GM21390 (cell line): ENCODE results near the gene CFDP1.

ENCODE experiments used
- ATAC-seq: cut with Tn5 transposase; IDR thresholded peaks from one replicate; pipeline ENCODE4 v1.9.1; 2021; ENCODE audit not compliant: unreplicated experiment

Gene CFDP1

DNA sequence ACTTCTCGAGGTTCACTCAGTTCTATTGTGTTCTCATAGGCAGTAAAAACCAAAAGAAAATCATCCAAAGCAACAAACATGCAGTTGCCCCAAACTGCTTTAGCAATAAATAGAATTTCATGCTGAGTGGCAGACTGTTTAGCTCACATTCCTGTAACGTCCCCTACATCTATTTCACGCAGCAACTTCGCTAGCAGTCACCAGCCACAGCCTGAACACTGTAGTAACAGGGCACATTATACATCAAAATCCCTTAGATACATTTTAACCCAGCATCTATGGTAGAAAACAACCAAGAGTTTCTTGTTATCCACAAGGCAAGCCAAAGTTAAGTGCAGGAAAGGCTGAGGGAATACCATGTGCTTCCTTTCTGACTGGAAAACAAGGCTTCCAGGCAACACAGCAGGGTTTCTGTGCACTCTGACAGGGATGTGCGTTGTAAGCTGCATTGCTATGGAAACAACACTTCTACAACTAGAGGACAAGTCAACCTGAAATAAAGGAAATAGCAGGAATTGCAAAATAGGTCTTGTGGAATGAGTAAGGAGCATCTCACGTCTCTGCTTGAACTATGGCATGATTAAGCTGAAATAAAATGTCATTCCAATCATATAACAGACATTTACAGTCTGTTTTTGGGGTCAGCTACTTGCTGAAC lies 55.4 kb downstream of the CFDP1 start:
- no peak for ATAC-seq

DNA sequence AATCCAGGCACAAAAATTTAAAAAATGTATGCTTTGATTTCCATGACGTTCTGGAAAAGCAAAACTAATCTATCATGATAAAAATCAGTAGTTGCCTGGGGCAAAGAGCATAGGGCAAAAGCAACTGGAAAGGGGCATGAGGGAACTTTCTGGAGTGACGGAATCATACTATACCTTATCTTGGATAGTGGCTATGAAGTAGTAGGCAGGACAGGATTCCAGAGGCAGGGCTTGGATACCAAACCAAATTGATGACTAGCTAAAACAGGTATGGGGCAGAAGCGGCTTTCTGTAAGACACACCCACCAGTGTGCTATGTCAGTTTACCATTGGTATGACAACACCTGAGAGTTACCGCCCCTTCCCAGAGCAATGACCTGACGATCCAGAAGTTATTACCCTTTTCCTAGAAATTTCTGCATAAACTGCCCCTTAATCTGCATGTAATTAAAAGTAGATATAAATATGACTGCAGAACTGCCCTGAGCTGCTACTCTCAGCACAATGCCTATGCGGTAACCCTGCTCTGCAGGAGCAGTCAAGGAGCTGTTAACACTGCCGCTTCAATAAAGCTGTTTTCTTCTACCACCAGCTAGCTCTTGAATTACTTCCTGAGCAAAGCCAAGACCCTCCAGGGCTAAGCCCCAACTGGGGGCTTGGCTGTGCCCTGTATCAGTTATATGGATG lies 56.7 kb downstream of the CFDP1 start:
- no peak for ATAC-seq

DNA sequence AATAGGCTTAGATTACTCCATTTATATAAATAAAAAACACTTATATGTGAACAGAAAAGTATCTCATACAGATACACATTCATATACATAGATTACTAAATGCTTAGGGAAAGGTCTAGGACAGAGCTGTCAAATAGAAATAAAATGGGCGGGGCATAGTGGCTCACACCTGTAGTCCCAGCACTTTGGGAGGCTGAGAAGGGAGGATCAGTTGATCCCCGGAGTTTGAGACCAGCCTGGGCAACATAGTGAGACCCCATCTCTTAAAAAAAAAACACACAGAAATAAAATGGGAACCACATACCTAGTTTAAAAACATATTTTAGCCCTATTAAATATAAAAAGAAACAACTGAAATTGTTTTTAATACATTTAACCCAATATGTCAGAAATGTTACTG lies 58.9 kb downstream of the CFDP1 start:
- ATAC-seq = no peak

DNA sequence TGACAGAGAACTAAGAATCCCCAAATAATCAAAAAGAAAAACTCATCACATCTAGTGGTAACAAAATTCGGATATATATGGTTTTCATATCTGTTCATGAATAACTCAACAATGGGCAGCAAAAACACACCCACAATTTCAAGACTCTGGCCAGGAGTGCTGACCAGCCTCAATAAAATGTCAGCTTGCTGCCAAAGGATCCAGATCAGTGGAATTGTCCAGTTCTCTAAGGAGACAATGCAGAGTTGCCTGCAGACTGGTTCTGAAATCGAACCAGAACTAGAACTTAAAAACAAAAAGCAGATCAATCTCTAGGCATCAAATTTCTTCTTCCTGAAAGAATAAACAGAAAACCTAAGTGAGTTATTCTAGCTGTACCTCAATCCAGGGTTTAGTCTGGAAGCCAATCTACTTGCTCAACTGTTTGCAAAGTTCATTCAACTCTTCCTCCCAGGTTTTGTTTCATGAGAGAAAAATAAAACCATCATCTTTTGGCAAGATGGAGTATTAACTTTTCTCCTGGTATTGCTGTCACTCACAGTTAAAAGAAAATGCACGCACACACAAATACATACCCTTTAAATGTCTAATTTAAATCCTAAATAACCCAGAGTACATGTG lies 61.0 kb downstream of the CFDP1 start:
- no peak for ATAC-seq

DNA sequence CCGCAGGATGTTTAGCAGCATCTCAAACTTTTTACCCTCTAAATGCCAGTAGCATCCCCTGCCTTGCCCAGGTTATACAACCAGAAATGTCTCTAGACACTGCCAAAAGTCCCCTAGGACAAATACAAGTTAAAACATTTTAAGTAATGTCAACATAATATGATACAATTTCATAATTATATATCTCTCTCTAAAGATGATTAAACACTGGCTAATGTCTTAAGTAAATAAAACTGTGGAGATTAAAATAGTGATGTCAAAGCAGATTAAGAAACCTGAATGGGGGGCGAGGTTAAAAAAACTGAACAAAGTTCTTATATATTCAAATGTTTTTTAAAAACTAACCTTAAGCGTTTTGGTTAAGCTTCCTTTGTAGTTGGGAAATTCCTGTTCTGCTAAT lies 62.1 kb downstream of the CFDP1 start:
- ATAC-seq = no peak

DNA sequence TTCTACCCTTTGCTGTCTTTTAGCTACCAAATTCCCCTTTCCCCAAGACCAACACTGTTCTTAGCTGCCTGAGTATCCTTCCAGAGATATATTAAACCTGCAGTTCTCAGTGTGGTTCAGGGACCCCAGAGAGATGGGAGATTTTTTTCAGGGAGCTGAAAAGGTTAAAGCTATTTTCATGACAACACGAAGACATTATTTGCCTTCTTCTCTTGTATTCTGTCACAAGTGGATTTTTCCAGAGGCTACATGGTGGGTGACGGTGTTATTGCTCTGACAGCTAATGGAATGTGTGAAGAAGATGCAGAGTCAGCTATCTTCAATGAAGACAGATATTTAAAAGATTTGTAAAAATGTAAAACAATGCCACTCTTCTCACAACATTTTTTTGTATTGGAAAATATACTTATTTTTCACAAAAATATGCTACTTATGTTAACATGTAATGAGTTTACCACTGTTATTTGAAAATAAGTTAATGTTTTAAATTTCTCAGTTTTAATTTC lies 69.0 kb downstream of the CFDP1 start:
- no peak for ATAC-seq

DNA sequence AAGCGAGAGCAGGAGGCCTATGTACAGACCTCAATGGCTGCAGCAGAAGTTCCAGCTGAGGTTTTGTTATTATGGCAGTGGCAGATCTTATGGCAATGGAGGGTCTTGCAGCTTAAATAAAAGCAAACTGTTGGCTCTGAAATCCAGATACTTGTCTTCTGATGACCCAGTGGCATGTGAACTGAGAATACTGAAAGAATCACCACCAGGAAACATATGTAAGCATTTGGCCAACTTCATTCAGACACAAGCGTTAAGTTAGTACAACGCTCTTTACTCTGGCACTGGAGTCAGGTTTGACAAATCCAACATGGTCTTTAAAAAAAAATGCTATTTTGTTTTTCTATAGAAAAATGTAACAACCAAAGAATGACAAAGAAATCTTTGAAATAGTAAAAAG lies 70.5 kb downstream of the CFDP1 start:
- no peak for ATAC-seq

GRCh38 chr16:75361936-75362335 lies 71.4 kb downstream of the CFDP1 start:
- no peak for ATAC-seq

- no peak for ATAC-seq
Measured at GRCh38 chr16:75354170-75354569, 79.1 kb downstream of the CFDP1 start.

- ATAC-seq = no peak
Measured at GRCh38 chr16:75351183-75351582, 82.1 kb downstream of the CFDP1 start.

- no peak for ATAC-seq
Measured at GRCh38 chr16:75345711-75346110, 87.6 kb downstream of the CFDP1 start.

DNA sequence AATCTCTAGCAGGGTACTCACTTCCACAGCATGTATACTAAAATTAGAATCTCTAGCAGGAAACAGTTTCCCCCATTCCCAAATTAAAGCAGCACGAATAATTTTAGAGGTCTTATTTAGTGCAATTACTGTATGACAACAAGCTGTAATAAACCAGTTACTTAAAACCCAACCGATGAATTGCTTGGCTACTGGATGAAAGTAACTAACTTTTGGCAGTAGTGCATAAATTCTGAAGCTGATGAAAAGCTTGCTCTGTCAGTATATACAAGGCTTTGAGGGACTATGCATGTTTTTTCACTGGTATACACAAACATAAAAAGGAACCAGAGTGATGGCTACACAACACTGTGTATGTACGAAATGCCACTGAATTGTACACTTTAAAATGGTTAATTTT lies 89.4 kb downstream of the CFDP1 start:
- no peak for ATAC-seq

DNA sequence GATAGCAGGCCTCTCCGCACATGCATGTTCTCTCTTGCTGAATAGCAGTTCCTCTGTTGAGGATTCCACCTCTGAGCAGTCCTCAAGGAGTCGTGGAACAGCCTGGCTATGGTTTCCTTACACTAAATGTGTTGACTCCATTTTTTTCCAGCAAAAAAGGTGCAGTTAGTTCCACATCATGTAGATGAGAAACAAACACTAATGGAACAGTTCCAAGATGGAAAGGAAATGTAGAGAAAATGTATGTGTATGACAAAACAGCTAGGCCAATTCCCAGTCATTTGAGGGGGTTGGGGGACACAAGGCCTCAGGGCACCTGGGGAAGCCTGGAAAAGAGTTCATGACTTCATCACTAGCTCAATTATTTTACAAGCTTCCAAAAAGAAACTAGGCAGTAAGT lies 90.0 kb downstream of the CFDP1 start:
- ATAC-seq = no peak

- no peak for ATAC-seq
Measured at GRCh38 chr16:75342308-75342811, 90.9 kb downstream of the CFDP1 start.

DNA sequence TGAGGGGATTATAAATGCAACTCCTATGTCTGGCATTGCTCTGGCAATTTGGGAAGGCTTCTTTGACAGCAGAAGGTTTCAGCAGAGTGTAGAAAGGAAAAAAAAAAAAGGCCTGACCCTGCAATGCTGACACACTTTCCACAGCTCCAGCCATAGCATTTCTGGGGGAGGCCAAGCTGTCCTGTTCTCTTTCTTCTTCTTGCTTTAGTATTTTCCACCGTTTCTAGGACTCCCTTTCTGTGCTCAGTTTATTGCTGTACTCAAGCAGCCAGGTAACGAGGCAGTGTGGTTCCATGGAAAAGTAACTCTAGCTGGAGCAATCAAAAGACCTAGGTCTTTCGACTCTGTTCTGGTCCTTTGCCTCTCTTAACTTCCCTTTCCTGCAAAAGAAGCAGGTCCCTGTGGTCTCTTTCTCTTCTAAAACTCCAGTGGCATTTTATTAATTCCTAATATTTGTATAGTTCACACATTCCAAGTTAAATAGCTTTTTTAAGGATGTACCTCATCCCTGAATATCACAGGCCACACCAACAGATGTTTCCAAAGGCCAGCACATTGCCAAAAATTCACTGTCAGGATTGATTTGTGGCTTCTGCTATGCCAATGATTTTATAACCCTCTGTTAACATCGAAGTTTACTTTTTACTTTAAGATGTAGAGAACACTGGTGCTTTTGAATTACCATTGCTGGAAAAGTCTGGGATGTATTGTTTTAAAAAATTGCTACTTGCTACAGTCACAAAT lies 91.6 kb downstream of the CFDP1 start:
- no peak for ATAC-seq

GRCh38 chr16:75340741-75341491 lies 92.4 kb downstream of the CFDP1 start:
- no peak for ATAC-seq

DNA sequence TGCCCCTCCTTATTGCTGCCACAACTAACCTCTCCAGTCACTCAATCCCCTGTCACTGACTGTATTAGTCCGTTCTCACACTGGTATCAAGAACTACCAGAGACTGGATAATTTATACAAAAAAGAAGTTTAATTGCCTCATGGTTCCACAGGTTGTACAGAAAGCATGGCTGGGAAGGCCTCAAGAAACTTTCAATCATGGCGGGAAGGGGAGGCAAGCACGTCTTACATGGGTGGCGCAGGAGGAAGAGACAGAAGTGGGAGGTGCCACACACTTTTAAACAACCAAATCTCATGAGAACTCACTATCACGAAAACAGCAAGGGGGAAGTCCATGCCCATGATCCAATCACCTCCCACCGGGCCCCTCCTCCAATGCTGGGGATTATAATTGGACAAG lies 95.9 kb downstream of the CFDP1 start:
- ATAC-seq = no peak

- ATAC-seq = no peak
Measured at GRCh38 chr16:75336521-75336920, 96.8 kb downstream of the CFDP1 start.

- ATAC-seq = no peak
Measured at GRCh38 chr16:75333721-75334163, 99.6 kb downstream of the CFDP1 start.

GRCh38 chr16:75329943-75330342 lies 103.4 kb downstream of the CFDP1 start:
- ATAC-seq = no peak

DNA sequence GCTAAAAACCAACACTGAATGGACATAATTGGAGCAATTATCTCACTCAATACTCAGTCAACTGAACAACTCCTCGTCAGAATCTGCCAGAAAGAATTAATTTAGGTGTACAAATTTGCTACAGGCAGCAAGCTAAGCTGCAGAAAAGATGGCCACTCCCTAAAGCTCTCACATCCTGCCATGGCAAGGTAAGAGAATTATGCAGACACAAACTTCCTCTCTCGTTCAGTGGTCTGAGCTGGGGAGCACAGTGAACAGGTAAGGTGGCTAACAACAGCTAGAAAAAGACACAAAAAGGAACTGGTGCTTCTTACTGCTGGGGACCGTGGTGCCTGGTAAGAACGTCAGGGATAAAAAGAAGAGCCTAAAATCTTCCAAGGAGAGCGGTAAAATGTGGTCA lies 107.0 kb downstream of the CFDP1 start:
- ATAC-seq = no peak
